Measurements from ENCODE around the gene RASA3.

The RASA3 gene

GRCh38 chr13:114043421-114044053 lies 88.9 kb downstream of the RASA3 start:
- DNase-seq, result no peak

- DNase-seq, result no peak
Measured at GRCh38 chr13:114042066-114042815, 90.2 kb downstream of the RASA3 start.

GRCh38 chr13:114041493-114041892 lies 90.9 kb downstream of the RASA3 start:
- DNase-seq, result no peak

- DNase-seq, result no peak
Measured at GRCh38 chr13:114039471-114040141, 92.8 kb downstream of the RASA3 start.

- DNase-seq, result no peak
Measured at GRCh38 chr13:114038900-114039299, 93.5 kb downstream of the RASA3 start.

- no peak for DNase-seq
Measured at GRCh38 chr13:114038211-114038613, 94.2 kb downstream of the RASA3 start.

GRCh38 chr13:114037674-114038073 lies 94.7 kb downstream of the RASA3 start:
- DNase-seq, result no peak

- no peak for DNase-seq
Measured at GRCh38 chr13:114035583-114036531, 96.6 kb downstream of the RASA3 start.

- DNase-seq, result no peak
Measured at GRCh38 chr13:114035186-114035582, 97.2 kb downstream of the RASA3 start.

- DNase-seq, result no peak
Measured at GRCh38 chr13:114034481-114034891, 97.9 kb downstream of the RASA3 start.

GRCh38 chr13:114033541-114034315 lies 98.7 kb downstream of the RASA3 start:
- DNase-seq, result no peak

GRCh38 chr13:114032126-114032799 lies 100.2 kb downstream of the RASA3 start:
- DNase-seq, result no peak

GRCh38 chr13:114031631-114032030 lies 100.8 kb downstream of the RASA3 start:
- DNase-seq, result no peak

- no peak for DNase-seq
Measured at GRCh38 chr13:114030666-114031610, 101.5 kb downstream of the RASA3 start.

GRCh38 chr13:114029866-114030625 lies 102.4 kb downstream of the RASA3 start:
- no peak for DNase-seq

- DNase-seq, result no peak
Measured at GRCh38 chr13:114027826-114028225, 104.6 kb downstream of the RASA3 start.

GRCh38 chr13:114027046-114027715 lies 105.2 kb downstream of the RASA3 start:
- no peak for DNase-seq

GRCh38 chr13:114026481-114026880 lies 105.9 kb downstream of the RASA3 start:
- no peak for DNase-seq

Data from NCI-H1048 (cell line).